ENCODE results near the gene FBLN5.

The FBLN5 gene, protein sequence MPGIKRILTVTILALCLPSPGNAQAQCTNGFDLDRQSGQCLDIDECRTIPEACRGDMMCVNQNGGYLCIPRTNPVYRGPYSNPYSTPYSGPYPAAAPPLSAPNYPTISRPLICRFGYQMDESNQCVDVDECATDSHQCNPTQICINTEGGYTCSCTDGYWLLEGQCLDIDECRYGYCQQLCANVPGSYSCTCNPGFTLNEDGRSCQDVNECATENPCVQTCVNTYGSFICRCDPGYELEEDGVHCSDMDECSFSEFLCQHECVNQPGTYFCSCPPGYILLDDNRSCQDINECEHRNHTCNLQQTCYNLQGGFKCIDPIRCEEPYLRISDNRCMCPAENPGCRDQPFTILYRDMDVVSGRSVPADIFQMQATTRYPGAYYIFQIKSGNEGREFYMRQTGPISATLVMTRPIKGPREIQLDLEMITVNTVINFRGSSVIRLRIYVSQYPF

DNA sequence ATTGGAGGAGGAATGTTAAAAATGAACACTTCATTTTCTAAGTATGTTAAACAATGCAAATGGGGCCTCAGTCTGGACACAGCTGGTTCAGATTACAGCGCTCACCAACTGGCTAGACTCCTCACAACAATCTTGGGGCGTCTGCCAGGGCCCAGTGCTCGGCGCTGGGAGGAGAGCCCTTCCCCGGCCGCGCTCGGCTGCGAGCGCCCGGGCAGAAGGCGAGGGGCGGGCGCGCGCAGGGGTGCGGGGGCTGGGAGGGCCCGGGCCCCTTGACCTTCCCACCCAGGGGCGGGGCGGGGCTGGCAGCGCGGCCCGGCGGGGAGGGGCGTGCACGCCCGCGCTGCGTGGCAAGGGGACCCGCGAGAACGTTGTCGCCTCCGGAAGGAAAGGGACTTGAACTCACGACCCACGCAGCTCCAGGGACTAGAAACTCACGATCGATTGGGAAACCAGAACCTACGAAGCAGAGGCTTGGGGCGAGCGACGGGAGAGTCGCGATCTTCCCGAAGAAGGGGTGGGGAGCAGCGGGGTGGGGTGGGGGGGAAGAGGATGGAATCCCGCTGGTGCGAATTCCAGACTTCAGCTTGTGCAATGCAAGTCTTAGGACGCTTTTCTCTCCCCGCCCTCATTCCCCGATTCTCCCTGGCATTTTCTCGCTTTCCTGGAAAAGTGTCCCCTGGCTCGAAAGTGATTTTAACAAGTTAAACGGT, at the start of gene FBLN5:
Gene FBLN5 (minus strand): TSS at position 220 of the 710 bp plus-strand sequence. CDS start 465 bp downstream, outside the sequence.
- DNase-seq: peak; percentile 48

DNA sequence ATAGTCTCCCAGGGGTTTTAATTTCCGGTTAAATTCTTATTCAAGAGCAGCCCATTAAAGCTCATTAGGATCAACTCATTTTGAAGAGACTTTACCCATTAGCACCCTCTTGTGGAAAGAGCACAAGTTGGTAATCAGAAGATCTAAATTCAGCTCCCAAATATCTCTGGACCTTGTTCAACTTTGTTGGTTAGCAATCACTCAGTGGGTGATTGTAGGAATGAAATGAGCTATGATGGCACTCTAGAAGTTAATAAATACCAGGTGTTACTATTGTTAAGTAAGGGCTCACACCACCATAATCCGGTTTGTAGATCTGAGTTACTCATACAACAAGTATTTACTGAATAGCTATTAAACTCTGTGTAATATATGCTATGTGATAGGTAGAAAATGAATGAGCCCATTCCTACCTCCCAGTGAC, 49.5 kb upstream of the FBLN5 start:
- DNase-seq: peak; percentile 74

DNA sequence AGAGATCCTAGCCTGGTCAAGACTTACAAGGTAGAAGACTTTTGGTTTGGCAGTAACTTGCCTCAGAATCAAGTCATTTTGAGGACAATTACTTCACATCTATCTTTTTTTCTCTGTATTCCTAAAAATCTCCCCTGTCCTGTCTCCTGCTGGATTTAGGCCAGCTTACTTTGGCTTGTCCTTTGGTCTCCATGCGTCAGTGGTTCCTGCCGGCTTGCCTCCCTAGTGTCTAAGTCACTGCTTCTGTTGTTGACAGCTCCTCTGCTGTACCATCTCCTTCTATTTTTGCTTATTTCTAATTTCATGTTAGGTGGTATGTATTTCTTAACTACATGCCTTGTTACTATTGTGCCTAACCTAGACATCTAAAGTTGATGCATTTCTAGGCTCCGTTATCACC, 39.7 kb upstream of the FBLN5 start:
- DNase-seq: no peak

DNA sequence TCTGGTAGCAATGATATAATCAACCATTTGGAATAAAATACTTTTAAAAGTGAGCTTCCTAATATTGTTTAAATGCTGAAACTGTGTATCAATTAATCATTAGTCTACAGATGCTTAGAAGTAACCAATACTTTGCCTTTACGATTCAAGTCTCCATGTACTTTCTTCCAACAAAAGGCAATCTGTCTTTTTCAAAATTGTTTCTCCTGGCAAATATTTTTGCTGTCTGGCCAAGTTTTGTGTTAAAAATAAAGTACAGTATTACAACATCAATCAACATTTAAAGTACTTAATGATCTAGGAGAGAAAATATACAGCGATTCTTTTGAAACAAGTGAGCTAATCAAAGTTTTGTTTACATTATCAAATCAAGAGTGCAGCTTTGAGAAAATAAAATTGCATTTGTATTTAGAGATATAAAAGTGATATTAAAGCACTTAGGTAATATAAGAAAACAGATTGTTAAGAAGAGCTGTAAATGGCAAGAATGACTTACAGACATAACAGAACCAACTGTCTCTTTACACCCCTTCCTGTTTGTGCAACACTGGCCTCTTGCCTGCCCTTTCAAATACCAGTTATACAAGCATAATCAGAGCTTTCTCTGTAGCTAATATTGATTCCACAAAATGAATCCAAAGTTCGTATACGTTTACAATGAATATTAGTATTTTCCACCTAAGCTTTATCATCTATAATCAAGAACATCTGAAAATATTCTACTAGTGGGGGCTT, 38.2 kb upstream of the FBLN5 start:
- no peak for DNase-seq

GRCh38 chr14:91985008-91985407, 37.5 kb upstream of the FBLN5 start:
- no peak for DNase-seq

- no peak for DNase-seq
These were observed 36.1 kb upstream of the FBLN5 start for GRCh38 chr14:91983588-91983987.

GRCh38 chr14:91980157-91980556, 32.7 kb upstream of the FBLN5 start:
- DNase-seq: no peak

- DNase-seq: no peak
These were observed 30.4 kb upstream of the FBLN5 start for GRCh38 chr14:91977884-91978283.

DNA sequence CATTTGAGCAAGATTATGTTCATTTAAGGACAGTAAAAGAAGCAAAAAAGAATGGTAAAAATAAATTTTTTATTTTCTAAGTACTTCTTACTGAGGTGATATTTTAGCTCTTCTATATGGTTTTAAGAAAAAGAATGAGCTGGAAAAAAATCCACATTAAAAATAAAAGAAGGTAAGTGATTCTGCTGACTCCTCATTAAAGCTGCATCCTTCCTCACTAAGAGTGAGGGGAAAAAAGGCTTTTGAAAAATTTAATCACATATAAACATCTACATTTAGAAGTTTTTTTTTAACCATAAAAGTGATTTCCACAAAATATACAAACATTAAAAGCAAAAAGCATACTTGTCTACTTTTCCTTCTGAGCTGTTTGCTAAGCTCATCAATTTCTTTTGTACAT, 28.3 kb upstream of the FBLN5 start:
- DNase-seq: no peak

DNA sequence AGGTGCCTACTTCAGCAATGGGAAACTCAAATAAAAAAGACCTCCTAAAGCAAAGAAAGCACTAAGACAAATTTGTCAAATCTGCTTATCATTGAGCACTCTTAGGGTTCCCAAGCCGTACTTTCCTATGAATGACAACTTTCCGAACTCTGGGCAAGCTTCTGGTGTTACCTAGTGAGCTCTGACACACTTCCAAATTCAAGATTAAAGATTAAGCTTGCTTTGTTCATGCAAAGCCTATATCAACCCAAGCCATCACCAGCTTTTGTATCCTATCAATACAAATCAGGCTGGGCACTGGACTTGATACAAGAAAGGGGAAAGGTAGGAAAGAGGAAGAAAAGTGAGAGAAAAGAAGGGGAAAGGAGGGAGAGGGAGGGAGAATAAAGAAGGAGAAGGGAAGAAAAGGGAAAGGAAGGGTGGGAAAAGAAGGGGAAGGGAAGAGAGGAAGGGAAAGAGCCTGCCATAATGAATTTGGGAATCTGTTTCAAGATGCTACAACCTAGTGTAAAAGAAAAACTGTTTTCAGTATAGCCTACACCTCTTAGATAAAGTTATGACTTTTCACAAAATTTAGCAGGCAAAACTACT, 23.8 kb upstream of the FBLN5 start:
- no peak for DNase-seq

GRCh38 chr14:91968280-91968679, 20.8 kb upstream of the FBLN5 start:
- no peak for DNase-seq

DNA sequence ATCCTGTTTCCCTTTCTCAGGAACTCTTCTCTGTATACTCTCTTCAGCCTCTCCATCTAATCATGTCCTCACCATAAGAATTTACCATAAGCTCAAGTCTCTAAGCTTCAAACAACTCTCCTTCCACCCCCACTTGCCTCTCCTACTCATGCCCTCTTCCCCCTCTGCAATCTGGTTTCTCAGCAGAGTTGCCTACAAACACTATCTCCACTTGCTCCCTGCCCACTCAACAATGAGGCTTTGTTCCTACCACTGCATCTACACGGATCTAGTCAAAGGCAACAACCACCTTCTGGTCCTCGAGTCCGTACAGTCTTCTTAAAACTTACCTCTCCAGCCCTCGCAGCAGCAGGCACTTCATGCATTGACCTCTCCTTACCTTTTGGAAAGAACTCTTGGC, 17.2 kb upstream of the FBLN5 start:
- no peak for DNase-seq

GRCh38 chr14:91964011-91964410, 16.5 kb upstream of the FBLN5 start:
- no peak for DNase-seq

DNA sequence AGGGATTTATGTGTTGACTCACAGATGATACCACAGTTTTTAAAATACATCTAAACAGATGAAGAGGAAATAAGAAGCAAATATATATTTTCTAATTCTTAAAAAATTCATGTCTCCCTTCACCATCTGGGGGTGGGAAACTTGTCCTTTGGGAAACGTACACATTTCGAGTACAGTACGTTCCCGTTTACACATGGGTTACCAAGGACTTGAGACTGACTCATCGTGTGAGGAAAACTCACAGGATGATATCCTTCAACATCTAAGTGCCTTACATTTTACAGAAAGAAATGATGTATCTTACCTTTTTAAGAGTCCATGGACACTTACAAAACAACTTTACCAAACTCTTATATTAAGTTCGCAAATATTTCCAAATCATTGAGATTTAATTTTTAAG, 16.0 kb upstream of the FBLN5 start:
- DNase-seq: no peak

DNA sequence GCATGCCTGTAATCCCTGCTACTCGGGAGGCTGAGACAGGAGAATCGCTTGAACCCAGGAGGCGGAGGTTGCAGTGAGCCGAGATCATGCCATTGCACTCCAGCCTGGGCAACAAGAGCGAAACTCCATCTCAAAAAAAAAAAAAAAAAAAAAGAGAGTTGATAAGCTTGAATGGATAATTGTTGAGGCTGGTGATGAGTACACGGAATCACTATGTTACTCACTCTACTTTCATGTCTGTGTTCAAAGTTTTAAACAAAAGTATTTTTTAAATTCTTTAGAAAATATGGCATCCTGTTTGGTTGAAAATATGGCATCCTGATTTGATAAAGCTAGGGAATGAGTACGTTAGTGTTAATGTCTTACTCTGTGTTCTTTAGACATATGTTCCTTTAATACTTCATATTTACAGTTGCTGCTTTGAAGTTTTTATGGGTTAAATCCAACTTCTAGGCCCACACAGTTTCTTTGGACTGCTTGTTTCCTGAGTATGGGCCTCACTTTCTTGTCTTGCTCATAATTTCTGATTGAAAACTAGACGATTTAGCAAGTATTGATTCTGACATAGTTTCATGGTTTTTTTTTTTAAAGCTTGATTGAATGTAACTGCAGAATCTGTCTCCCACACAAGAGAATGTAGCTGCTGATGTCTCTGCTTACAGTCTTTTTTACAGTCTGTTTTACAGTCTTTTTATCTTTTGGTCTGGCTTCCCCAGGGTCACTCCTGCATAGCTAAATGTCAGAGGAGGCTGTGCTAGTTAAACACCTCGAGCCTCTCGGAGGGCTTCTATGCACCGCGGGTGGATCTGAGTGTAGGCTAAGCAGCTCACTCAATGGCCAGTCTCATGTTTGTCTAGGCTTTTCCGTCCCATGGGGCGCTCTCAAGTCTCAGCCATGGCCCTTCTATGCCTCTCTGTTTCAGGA, 14.1 kb upstream of the FBLN5 start:
- DNase-seq: no peak

DNA sequence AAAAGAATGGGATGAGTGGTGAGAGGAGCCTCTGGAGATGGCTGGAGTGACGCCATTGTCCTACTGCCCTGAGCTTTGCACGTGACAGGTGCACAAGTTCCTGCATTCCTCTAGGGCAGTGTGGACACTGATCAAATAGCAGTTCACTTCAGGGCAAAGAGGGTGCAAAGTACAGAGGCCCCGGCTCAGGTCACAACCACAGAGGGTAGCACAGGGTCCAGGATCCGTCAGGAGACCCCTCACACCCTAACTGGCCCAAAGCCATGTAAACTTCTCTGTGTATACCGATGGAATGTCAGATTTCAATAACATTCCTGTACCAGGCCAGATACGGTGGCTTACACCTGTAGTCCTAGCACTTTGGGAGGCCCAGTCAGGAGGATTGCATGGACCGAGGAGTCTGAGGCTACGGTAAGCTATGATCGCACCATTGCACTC, 10.4 kb upstream of the FBLN5 start:
- DNase-seq: no peak

DNA sequence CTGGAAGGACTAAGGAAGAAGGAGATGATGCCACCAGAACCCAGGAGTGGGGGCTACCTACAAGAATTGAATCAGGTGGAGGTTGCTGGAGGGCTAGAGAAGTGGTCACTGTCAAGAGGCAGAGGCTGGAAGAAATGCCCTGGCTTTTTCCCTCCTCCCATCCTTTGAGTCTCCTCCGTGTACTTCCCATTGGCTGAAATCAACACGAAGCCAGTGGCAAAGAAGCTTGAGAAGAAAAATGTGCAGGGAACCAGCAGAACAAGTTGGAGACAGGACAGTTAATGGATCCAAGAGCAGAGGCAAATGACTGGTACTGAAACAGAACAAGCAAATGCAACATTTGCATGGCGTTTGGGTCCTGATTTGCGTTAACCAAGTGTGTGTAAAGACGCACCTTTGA, 9.1 kb upstream of the FBLN5 start:
- DNase-seq: no peak

DNA sequence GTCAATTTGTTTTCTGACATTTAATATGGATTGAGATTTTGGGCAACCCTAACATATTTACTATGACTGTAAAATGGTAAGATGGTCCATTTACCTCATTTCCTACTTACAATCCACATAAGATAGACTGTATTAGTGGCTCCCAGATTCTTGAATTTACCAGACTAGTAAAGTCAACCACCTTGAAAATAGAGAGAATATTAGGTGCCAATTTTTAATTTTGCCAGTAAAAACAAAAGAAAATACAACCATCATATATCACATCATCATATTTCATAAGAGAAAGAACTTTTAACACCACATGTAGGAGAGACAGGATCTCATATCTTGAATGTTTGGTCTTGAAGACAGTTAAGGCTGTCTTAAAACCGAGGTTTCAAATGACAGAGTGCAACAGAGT, 7.7 kb upstream of the FBLN5 start:
- DNase-seq: no peak

GRCh38 chr14:91953170-91953985, 5.9 kb upstream of the FBLN5 start:
- no peak for DNase-seq

DNA sequence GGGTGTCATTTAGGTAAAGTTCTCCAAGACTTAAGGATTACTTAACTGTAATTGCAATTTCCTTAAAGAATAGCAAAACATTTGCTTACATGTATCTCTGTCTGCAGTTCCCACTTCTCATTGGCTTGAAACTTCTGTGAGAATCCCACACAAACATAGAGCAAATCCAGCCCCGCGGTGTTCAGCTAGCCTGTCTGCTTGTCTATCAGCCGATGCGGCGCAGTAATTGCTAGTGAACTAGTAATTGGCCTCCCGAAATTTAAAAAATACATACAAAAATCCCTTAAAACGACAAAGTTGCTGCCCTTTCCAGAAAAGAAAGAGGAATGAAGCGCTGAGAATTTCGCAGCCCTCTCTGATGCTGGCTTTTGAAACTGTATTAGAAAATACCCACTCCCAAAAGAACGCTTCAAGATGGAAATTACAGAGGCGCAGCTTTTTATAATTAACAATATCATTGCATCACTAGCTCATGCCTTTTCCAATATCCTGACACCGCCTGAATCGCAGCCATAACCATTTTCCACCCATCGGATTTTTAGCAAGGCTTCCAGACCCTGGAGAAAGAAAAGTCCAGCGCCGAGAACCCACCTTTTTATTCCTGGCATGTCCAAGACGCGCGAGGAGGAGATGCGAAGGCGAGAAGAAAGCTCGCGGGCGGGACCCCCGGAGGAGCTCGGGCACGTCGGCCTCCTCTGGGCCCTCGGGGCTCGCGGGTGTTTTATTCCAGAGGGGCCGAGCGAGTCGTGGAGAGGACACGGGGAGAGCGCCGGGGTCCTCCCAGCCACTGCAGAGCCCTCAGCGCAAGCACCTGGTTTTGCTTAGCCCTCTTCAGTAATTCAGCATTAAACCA, 646 bp downstream of the FBLN5 start:
- DNase-seq: no peak
